ENCODE results near the gene SLC2A13. TPM values are rescaled to one million over a fixed set of nuclear protein-coding genes. Genes with fewer than 3 reads are reported as not detected.

SLC2A13 gene
- total and polyA plus RNA-seq, 10 of the 15 experiments (the other 5 are each of a cell fraction or from before 2014, with no cell fraction given) = 0.05 to 3.7 (median 0.25) TPM

GRCh38 chr12:39830171-39830570, 275.7 kb downstream of the SLC2A13 start:
- Histone ChIP-seq H3K36me3 (ENCODE audit: control insufficient read depth in 2 of 2, insufficient read depth in 2 of 2, low read length in 1 of 2) (no peaks in the 10 kb centered on the region), H3K27me3 (replicated peaks in 1 of 2; ENCODE audit: control insufficient read depth in 2 of 2, insufficient read depth in 2 of 2, low read length in 1 of 2) (no peaks in the 10 kb centered on the region), H3K27ac (ENCODE audit: control insufficient read depth, insufficient read depth) (no peak overlapping the region), H3K79me2 (ENCODE audit: control insufficient read depth, insufficient read depth, low read length) (no peaks in the 10 kb centered on the region), H3K9me3 (replicated peaks; ENCODE audit: control insufficient read depth, insufficient read depth, low read length) (no peaks in the 10 kb centered on the region), H4K20me1 (ENCODE audit: control insufficient read depth, insufficient read depth) (no peaks in the 10 kb centered on the region), H2AFZ (ENCODE audit: control insufficient read depth, low read depth, low read length) (no peak overlapping the region), H3K4me3 (no peak overlapping the region), H3K4me2 (ENCODE audit: control insufficient read depth, insufficient read depth) (no peak overlapping the region), H3K4me1 (ENCODE audit: control insufficient read depth, insufficient read depth, low read length) (no peaks in the 10 kb centered on the region), H3K9ac (ENCODE audit: control insufficient read depth, insufficient read depth, low read length) (no peak overlapping the region)
- ChIA-PET CTCF (no interaction called here), SMC1A (ENCODE audit: uncharacterized antibody, unreplicated experiment) (interaction anchor here (1.3 kb wide), 1 partner anchor 9 kb away, joined by 3 read pairs; no protein-coding TSS in a partner anchor), POLR2A (no interaction called here), RAD21 (ENCODE audit: unreplicated experiment) (no interaction called here)
- no TSS peak for BruUV-seq (replicated peaks)
- TF ChIP-seq HDAC6 (IDR thresholded peaks at IDR 0.05; ENCODE audit: unreplicated experiment) (no peak), E2F4 (IDR thresholded peaks at IDR 0.05; ENCODE audit: low read depth, low read length) (no peak), NFYB (IDR thresholded peaks at IDR 0.05; ENCODE audit: insufficient read depth, low read depth, low read length) (no peak), STAT1 (conservative IDR thresholded peaks at IDR 0.05) (no peak), ZNF274 (IDR thresholded peaks at IDR 0.05; ENCODE audit: insufficient read depth, insufficient read length) (no peak), KAT2A (conservative IDR thresholded peaks at IDR 0.05; ENCODE audit: control insufficient read depth, low read depth, low read length) (no peak), CEBPZ (IDR thresholded peaks at IDR 0.05; ENCODE audit: low read depth, low read length) (no peak), IRF5 (IDR thresholded peaks at IDR 0.05; ENCODE audit: borderline replicate concordance) (no peak), ETV6 (conservative IDR thresholded peaks at IDR 0.05 in 1 of 2, IDR thresholded peaks at IDR 0.05 in 1 of 2; ENCODE audit: borderline replicate concordance in 1 of 2, low read depth in 1 of 2) (no peak), ZSCAN29 (IDR thresholded peaks at IDR 0.05) (no peak), ESRRA (IDR thresholded peaks at IDR 0.05; ENCODE audit: low read length) (no peak), ZNF592 (IDR thresholded peaks at IDR 0.05) (no peak)
- intact Hi-C loops (cut with micrococcal nuclease; ENCODE audit: unreplicated experiment) = no loop called here
- DNase-seq (ENCODE audit: low read depth, low spot score) (no peak), FAIRE-seq (no peak), ATAC-seq (no peak)
- in situ Hi-C loops (cut with MboI) = no loop called here
- WGBS (ENCODE audit: insufficient coverage, insufficient replicate concordance, low lambda C conversion rate, missing lambda C conversion rate) = 92% methylated on average over 4 of the region's 4 CpGs

Data from GM12878 (cell line).